NOMO-1 treated with DMSO at 0.1 percent for 48 hours (cell line): ENCODE measurements around the gene DIAPH2.
"Not testable (repeated sequence)": the region's sequence is repeated elsewhere in the genome, so short reads cannot be mapped to it uniquely, and the experiment has no call there.

Experiments used
- DNase-seq: peaks from one replicate; lab custom pipeline; 2025; ENCODE audit not compliant: unreplicated experiment; lab: John Stamatoyannopoulos, UW

DIAPH2 gene

GRCh38 chrX:96684339-96685209 is at the start of gene DIAPH2:
Gene DIAPH2 (plus strand): TSS chrX:96684842.
- DNase-seq = peak; percentile 81

DNA sequence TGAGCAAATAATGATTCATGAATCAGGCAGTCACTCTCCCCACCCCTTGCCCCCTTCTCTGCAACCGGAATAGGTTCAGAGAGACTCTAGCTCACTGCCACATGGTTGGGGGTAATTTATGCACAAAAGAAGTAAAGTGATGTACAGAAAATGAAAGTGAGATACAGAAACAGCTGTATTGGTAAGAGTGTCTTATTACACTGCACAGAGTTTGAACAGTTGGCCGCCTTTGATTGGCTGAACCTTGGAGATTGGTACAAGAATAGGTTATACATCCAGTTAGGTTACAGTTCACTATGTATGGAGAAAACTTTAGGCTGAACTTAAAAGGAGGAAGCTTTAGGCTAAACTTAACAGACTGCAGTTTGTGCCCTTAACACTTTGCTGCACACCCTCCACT is 34.6 kb upstream of the DIAPH2 start:
- no peak for DNase-seq

- DNase-seq = no peak
These were observed 28.6 kb upstream of the DIAPH2 start for GRCh38 chrX:96655947-96656623.

- DNase-seq = no peak
These were observed 2.1 kb upstream of the DIAPH2 start for GRCh38 chrX:96682516-96682915.

GRCh38 chrX:96683997-96684338 is 674 bp upstream of the DIAPH2 start:
- peak; percentile 2 for DNase-seq

DNA sequence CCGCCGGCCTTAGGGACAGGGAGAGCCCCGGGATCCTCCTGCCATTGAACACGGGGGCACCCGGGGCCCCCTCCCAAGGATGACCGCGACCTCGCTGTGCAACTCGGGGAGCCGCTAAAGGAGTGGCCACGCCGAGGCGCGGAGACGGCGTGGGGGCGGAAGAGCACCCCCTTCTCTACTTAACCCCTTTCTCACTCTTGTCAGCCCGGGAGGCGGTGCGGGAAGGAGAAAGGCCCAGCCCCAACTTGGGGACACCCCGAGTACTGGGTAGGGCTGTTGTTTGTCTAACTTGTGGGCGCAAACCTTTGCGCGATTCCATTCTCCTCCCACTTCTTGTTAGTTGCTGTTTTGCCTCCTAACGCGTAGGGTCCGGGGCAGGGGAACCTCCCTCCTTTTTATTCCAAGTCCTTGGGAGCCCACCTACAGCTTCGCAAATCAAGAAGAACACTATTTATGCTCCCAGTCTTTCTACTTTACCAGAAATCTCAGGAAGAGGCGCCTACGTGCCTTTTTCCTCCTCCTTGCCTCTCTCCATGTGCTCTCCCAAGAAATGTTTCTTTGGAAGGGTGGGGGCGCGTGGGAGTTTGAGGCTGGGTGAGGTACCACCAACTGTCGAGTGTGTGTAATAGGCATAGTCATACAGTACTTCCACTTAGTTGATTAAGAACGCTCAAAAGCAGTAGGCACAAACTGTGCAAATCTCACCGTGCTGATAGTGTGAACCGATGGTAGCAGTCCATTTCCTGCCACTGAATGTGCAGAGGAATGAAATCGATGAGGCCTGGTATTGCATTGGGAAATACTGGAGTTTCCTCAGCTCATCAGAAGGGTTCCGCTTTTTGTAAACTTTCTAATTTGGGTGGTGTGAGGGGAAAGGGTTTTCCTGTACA is 813 bp downstream of the DIAPH2 start:
- DNase-seq = peak; percentile 77

- DNase-seq = no peak
These were observed 3.1 kb downstream of the DIAPH2 start for GRCh38 chrX:96687776-96688175.

DNA sequence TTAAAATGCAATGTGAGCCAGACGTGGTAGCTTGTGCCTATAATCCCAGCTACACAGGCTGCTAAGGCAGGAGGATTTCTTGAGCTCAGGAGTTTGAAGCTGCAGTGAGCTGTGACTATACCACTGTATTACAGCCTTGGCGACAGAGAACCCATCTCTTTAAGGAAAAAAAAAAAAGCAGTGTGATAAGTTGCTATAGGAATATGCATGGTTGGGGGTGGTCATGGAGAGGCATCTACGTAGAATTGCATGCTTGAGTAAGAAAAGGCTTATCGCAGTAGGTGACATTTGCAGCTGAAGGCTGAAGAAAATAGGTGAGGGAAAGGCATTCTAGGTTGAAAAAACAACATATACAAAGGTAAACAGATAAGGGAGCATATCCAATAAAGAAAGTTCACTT is 4.1 kb downstream of the DIAPH2 start:
- no peak for DNase-seq

- no peak for DNase-seq
These were observed 5.3 kb downstream of the DIAPH2 start for GRCh38 chrX:96689991-96690390.

DNA sequence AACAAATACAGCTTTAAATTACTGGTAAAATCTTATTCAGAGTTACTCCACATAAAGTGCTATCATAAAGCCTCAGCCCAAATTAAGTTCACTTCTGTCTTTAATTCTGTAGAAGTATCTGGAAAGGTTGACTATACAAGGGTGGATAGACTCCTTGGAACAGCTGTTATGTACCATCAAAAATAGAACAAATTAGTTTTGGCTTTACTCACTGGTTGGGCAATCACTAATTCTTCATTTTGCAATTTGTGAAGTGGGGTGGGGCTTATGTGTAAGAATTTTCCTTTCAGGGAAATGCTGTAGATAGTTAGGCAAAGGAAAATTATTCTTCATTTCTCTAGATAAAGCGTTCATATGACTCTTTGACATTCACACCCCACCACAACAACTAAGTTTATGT is 7.8 kb downstream of the DIAPH2 start:
- DNase-seq = peak; percentile 40

GRCh38 chrX:96692890-96693289 is 8.2 kb downstream of the DIAPH2 start:
- no peak for DNase-seq

- DNase-seq = no peak
These were observed 8.8 kb downstream of the DIAPH2 start for GRCh38 chrX:96693407-96693806.

DNA sequence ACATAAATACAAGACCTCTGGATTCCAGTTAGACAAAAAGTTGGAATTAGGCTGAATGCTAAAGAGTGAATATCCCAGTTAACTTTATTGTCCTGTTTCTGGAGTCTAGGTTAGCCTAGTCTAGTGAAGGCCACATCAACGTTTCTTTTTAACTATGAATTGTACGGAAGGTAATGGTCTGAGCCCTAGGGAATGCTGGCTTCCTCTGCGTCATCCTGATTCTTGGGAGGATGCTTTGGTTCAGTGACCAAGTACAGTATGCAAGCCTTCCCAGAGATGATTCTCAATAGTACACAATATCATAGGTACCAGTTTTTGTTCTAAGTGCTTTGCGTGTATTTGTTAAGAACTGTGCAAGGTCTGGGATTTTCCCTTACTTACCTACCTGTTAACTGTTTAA is 11.8 kb downstream of the DIAPH2 start:
- DNase-seq = no peak

DNA sequence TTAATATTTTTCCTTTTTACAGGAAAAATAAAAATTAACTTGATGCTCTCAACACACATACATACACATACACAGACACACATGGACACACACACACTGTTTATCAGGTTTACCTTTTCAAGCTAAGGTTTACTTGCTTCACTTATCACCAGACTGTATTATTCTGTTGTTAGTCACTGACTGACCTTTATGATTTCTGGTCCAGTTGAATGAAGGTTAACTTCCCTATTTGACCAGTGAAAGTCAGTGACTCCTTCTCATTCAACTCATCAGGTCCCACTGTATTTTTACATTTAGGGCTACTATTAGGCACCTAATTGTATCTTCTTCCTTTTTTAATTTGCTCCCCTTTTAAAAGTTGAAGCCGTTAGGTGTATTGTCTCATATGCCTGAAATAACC is 16.0 kb downstream of the DIAPH2 start:
- no peak for DNase-seq

DNA sequence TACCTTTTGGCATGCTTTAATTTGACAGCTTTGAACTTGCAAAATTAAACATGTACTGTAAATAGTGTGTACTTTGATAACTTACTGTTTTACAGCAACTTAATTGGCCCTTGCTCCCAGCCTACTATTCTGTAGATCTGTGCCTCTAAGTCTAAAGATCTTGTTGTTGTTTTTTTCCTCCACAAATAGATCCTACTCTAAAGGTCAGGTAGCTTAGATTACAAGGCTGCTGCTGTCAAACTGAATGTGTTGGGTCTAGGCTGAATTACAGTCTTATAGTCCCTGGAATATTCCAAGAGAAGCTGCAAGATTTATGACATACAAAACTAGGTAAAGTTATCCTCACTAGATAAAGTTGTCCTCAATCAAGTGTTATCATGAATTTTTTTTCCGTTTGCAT is 18.7 kb downstream of the DIAPH2 start:
- DNase-seq = no peak

DNA sequence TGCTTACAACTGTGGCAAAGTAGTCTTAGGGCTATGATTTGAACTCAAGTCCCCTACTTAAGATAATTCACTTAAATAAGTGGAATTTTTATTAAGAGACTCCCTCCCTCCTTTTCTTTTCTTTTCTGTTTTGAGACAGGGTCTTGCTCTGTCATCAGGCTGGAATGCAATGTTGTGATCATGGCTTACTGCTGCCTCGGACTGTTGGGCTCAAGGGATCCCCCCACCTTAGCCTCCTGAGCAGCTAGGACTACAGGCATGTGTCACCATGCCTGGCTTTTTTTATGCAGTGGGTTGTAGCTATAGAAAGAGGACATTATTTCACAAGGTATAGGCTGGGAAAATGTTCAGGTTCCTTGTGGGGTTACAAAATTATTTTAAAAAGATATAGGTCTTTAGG is 19.2 kb downstream of the DIAPH2 start:
- no peak for DNase-seq

DNA sequence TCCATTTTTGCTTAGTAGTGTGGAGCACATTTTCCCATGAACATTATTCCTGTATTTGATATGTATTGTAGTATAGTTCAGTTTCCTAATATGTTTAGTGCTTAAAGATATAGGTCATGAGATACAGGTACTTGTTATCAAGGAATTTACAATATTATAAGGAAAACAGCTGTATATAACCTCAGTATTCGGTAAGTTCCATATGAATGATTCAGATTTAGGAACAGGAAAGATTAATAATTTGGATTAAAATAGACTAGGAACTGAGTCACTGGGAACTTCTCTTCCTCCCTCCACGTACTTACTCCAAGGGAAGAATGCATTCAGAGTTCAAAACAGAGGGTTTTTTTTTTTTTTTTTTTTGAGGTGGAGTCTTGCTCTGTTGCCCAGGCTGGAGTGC is 20.0 kb downstream of the DIAPH2 start:
- DNase-seq = no peak

- no peak for DNase-seq
These were observed 21.3 kb downstream of the DIAPH2 start for GRCh38 chrX:96705905-96706304.

DNA sequence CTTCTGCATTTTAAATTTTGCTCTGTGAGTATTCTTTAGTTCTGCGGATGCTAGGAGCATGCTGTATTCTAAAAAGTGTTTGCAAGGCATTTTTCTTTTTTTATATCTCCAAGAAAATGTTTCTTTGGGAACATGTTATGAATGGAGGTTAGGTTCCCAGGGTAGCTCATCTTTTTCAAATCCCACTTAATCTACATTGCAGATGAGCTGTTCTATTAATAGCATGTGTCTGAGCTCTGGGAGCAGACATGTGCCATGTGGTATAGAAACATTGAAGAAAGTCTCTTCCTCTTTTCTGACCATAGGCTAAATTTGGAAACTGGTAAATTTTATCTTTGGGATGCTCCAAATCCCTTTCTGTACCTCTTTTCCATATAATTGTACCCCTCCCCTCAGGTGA is 23.2 kb downstream of the DIAPH2 start:
- peak; percentile 40 for DNase-seq

DNA sequence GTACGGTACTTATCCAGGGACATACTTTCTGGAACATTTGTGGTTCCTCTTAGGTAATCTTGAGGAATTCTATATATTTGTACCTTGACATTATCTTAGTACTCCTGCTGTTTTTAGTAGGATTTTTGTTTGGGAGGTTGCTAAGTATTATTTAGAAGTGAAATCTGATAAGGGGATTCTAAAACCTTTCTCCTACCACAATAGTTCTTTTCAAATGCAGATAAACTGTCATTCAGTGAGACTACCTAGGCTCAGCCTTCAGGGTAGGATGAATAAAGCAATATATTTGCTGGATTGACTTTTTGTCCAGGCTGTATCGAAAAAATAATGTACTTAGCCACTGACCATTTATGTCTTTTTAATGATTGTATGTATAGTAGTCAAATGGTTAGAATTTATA is 25.4 kb downstream of the DIAPH2 start:
- DNase-seq = no peak

GRCh38 chrX:96713303-96713702 is 28.7 kb downstream of the DIAPH2 start:
- DNase-seq = no peak

- not testable (repeated sequence) for DNase-seq
These were observed 29.8 kb downstream of the DIAPH2 start for GRCh38 chrX:96714393-96714792.
